ENCODE data around the gene S100A2. TPM values are rescaled to one million over a fixed set of nuclear protein-coding genes. Genes with fewer than 3 reads are reported as not detected.

The S100A2 gene
- total RNA-seq, 2 experiments from 2014 or later: 0.63 TPM; not detected in 1

GRCh38 chr1:153550827-153551500 lies 14.7 kb downstream of the S100A2 start:
- H3K27me3 Mint-ChIP-seq (ENCODE audit: low read depth): peaks cover 3% of the 10 kb centered on the region
- peaks cover 37% of the 10 kb centered on the region for H3K4me1 Mint-ChIP-seq (ENCODE audit: low read depth)
- H3K36me3 Mint-ChIP-seq (ENCODE audit: low read depth): no peaks in the 10 kb centered on the region
- ATAC-seq (no peak), DNase-seq (no peak)
- POLR2A ChIA-PET: interaction anchor here (1.0 to 1.4 kb wide), 4 partner anchors 10 to 26 kb away, joined by 3 to 4 read pairs (median 3); partner anchors contain the start of genes S100A5 and S100A6
- no peaks in the 10 kb centered on the region for H3K9me3 Mint-ChIP-seq (ENCODE audit: insufficient read depth)
- CTCF ChIA-PET: interaction anchor here (0.7 to 13.7 kb wide), 9 partner anchors 9 to 56 kb away, joined by 3 to 185 read pairs (median 5); partner anchors contain the start of gene S100A6
- no peak overlapping the region for H3K27ac Mint-ChIP-seq
- no peak overlapping the region for H3K4me3 Mint-ChIP-seq

GRCh38 chr1:153550398-153550758 lies 15.3 kb downstream of the S100A2 start:
- Mint-ChIP-seq H3K4me3 (no peak overlapping the region), H3K36me3 (ENCODE audit: low read depth) (peaks cover 2% of the 10 kb centered on the region), H3K4me1 (ENCODE audit: low read depth) (peaks cover 43% of the 10 kb centered on the region), H3K9me3 (ENCODE audit: insufficient read depth) (no peaks in the 10 kb centered on the region), H3K27me3 (ENCODE audit: low read depth) (peaks cover 3% of the 10 kb centered on the region), H3K27ac (peak overlapping the region; percentile 28)
- POLR2A ChIA-PET: interaction anchor here (1.0 to 1.4 kb wide), 4 partner anchors 10 to 25 kb away, joined by 3 to 4 read pairs (median 3); partner anchors contain the start of genes S100A5 and S100A6
- ATAC-seq: no peak
- DNase-seq: no peak
- CTCF ChIA-PET: interaction anchor here (1.3 to 13.7 kb wide), 6 partner anchors 10 to 55 kb away, joined by 4 to 185 read pairs (median 5); partner anchors contain the start of gene S100A6

GRCh38 chr1:153549741-153550397 lies 15.8 kb downstream of the S100A2 start:
- peaks cover 48% of the 10 kb centered on the region for H3K4me1 Mint-ChIP-seq (ENCODE audit: low read depth)
- peak overlapping the region; percentile 28 for H3K27ac Mint-ChIP-seq
- H3K27me3 Mint-ChIP-seq (ENCODE audit: low read depth): peaks cover 3% of the 10 kb centered on the region
- H3K9me3 Mint-ChIP-seq (ENCODE audit: insufficient read depth): no peaks in the 10 kb centered on the region
- DNase-seq (no peak), ATAC-seq (no peak)
- H3K36me3 Mint-ChIP-seq (ENCODE audit: low read depth): peaks cover 7% of the 10 kb centered on the region
- H3K4me3 Mint-ChIP-seq: no peak overlapping the region
- ChIA-PET POLR2A (interaction anchor here (1.0 to 1.2 kb wide), 3 partner anchors 9 to 24 kb away, joined by 3 to 4 read pairs (median 3); partner anchors contain the start of genes S100A5 and S100A6), CTCF (interaction anchor here (1.5 to 13.7 kb wide), 4 partner anchors 10 to 29 kb away, joined by 4 to 185 read pairs (median 5); partner anchors contain the start of gene S100A6)

GRCh38 chr1:153548722-153549688 lies 16.6 kb downstream of the S100A2 start, which contains the start of gene S100A3:
TSS of gene S100A3 (minus strand) at chr1:153549258. CDS start at chr1:153548485, 773 bp downstream.
- Mint-ChIP-seq H3K27me3 (ENCODE audit: low read depth) (peaks cover 3% of the 10 kb centered on the region), H3K4me3 (no peak within 1 kb of the TSS), H3K4me1 (ENCODE audit: low read depth) (peaks cover 54% of the 10 kb centered on the region), H3K27ac (peak within 1 kb of the TSS; percentile 45), H3K36me3 (ENCODE audit: low read depth) (peaks cover 16% of the 10 kb centered on the region), H3K9me3 (ENCODE audit: insufficient read depth) (no peaks in the 10 kb centered on the region)
- CTCF ChIA-PET: interaction anchor here (2.4 to 13.7 kb wide), 3 partner anchors 15 to 38 kb away, joined by 5 to 185 read pairs (median 33); partner anchors contain the start of gene S100A6
- ATAC-seq: no peak
- POLR2A ChIA-PET: no interaction called here
- DNase-seq: no peak

GRCh38 chr1:153547560-153548551 lies 17.8 kb downstream of the S100A2 start:
- ATAC-seq (no peak), DNase-seq (no peak)
- H3K36me3 Mint-ChIP-seq (ENCODE audit: low read depth): peaks cover 27% of the 10 kb centered on the region
- H3K4me3 Mint-ChIP-seq: no peak overlapping the region
- no peaks in the 10 kb centered on the region for H3K9me3 Mint-ChIP-seq (ENCODE audit: insufficient read depth)
- ChIA-PET POLR2A (no interaction called here), CTCF (interaction anchor here (1.7 to 13.7 kb wide), 3 partner anchors 14 to 37 kb away, joined by 7 to 185 read pairs (median 33); partner anchors contain the start of gene S100A6)
- peaks cover 3% of the 10 kb centered on the region for H3K27me3 Mint-ChIP-seq (ENCODE audit: low read depth)
- H3K4me1 Mint-ChIP-seq (ENCODE audit: low read depth): peaks cover 60% of the 10 kb centered on the region
- H3K27ac Mint-ChIP-seq: no peak overlapping the region

GRCh38 chr1:153546796-153547559 lies 18.7 kb downstream of the S100A2 start:
- Mint-ChIP-seq H3K27ac (peak overlapping the region; percentile 97), H3K9me3 (ENCODE audit: insufficient read depth) (no peaks in the 10 kb centered on the region), H3K4me3 (no peak overlapping the region), H3K27me3 (ENCODE audit: low read depth) (peaks cover 3% of the 10 kb centered on the region), H3K36me3 (ENCODE audit: low read depth) (peaks cover 32% of the 10 kb centered on the region), H3K4me1 (ENCODE audit: low read depth) (peaks cover 69% of the 10 kb centered on the region)
- POLR2A ChIA-PET: interaction anchor here (1.5 to 4.5 kb wide), 4 partner anchors 12 to 87 kb away, joined by 3 to 89 read pairs (median 23); partner anchors contain the start of genes CHTOP, S100A2 and S100A6
- CTCF ChIA-PET: interaction anchor here (1.0 to 13.7 kb wide), 5 partner anchors 13 to 52 kb away, joined by 3 to 185 read pairs (median 23); partner anchors contain the start of gene S100A6
- no peak for ATAC-seq
- no peak for DNase-seq

GRCh38 chr1:153546371-153546770 lies 19.3 kb downstream of the S100A2 start:
- peaks cover 3% of the 10 kb centered on the region for H3K27me3 Mint-ChIP-seq (ENCODE audit: low read depth)
- H3K4me1 Mint-ChIP-seq (ENCODE audit: low read depth): peaks cover 75% of the 10 kb centered on the region
- ChIA-PET POLR2A (interaction anchor here (1.3 to 4.5 kb wide), 9 partner anchors 8 to 88 kb away, joined by 3 to 89 read pairs (median 5); partner anchors contain the start of genes CHTOP, S100A14, S100A2 and S100A6), CTCF (interaction anchor here (1.0 to 13.7 kb wide), 7 partner anchors 10 to 51 kb away, joined by 3 to 185 read pairs (median 12); partner anchors contain the start of gene S100A6)
- peak overlapping the region; percentile 93 for H3K4me3 Mint-ChIP-seq
- no peaks in the 10 kb centered on the region for H3K9me3 Mint-ChIP-seq (ENCODE audit: insufficient read depth)
- H3K27ac Mint-ChIP-seq: peak overlapping the region; percentile 97
- DNase-seq (no peak), ATAC-seq (no peak)
- H3K36me3 Mint-ChIP-seq (ENCODE audit: low read depth): peaks cover 36% of the 10 kb centered on the region

- ATAC-seq: peak; percentile 84
- H3K27ac Mint-ChIP-seq: peak within 1 kb of the TSS; percentile 97
- H3K9me3 Mint-ChIP-seq (ENCODE audit: insufficient read depth): no peaks in the 10 kb centered on the region
- DNase-seq: peak; percentile 95
- H3K36me3 Mint-ChIP-seq (ENCODE audit: low read depth): peaks cover 43% of the 10 kb centered on the region
- H3K4me1 Mint-ChIP-seq (ENCODE audit: low read depth): peaks cover 83% of the 10 kb centered on the region
- peak within 1 kb of the TSS; percentile 93 for H3K4me3 Mint-ChIP-seq
- ChIA-PET POLR2A (interaction anchor here (0.6 to 4.5 kb wide), 16 partner anchors 8 to 103 kb away, joined by 3 to 89 read pairs (median 4); partner anchors contain the start of genes CHTOP, S100A14, S100A2 and S100A6), CTCF (interaction anchor here (0.9 to 13.7 kb wide), 12 partner anchors 9 to 89 kb away, joined by 3 to 185 read pairs (median 8); partner anchors contain the start of genes S100A13 and S100A6)
- H3K27me3 Mint-ChIP-seq (ENCODE audit: low read depth): peaks cover 3% of the 10 kb centered on the region
Observed at GRCh38 chr1:153545067-153546055, 20.3 kb downstream of the S100A2 start, which contains the start of gene S100A4. TSS of gene S100A4 (minus strand) at chr1:153545806. CDS start at chr1:153544794, 1,012 bp downstream.

All from activated CD8-positive, alpha-beta T cell treated with anti-CD3 and anti-CD28 coated beads, Interleukin-2, amount 10 ng/mL, durations not matched to agents 7 days and 5 days (primary cell).